ENCODE data around the gene ARSB.

The ARSB gene

DNA sequence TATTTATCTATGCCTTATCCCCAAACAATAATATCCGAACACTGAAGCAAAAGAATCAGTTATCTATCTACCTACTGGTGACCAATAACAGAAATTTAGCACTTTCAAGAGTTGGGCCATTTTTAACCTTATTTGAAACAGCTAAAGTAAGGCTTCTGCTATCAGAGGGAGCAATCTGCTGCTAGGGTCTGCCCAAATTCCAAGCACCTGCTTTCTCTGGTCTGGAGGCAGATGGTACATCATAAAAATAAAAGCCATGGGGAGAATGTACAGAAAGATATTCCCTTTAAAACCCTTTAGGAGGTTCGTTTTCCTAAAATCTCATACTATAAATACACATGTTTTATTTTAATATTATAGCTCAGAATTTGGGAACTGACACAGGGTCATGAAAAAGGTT is 37.7 kb upstream of the ARSB start:
- Histone ChIP-seq H3K18ac (ENCODE audit: low read depth in 1 of 2, low read length in 2 of 2) (no peak overlapping the region), H2AFZ (ENCODE audit: low read depth, low read length) (no peak overlapping the region), H3K4ac (ENCODE audit: low read depth in 1 of 2, low read length in 2 of 2) (no peak overlapping the region), H3K23ac (ENCODE audit: low read length in 2 of 2) (no peak overlapping the region), H3K9ac (ENCODE audit: low read length) (no peak overlapping the region), H2BK5ac (ENCODE audit: low read depth, low read length, poor library complexity, severe bottlenecking) (no peak overlapping the region), H3K4me1 (ENCODE audit: control insufficient read depth, insufficient read depth, low read depth, low read length) (peaks cover 3% of the 10 kb centered on the region), H3K9me3 (ENCODE audit: control insufficient read depth, low read length) (no peaks in the 10 kb centered on the region), H3K27me3 (ENCODE audit: control insufficient read depth in 1 of 2, insufficient read depth in 1 of 2, low read length in 2 of 2) (peaks cover 0 to 3% of the 10 kb centered on the region in 2 experiments), H2BK120ac (ENCODE audit: low read depth, low read length) (no peak overlapping the region), H3K27ac (ENCODE audit: low read length, poor library complexity, severe bottlenecking) (no peak overlapping the region), H3K14ac (ENCODE audit: low read length in 2 of 2) (no peak overlapping the region), H3K4me2 (ENCODE audit: low read length, poor library complexity, severe bottlenecking) (no peak overlapping the region), H3K4me3 (ENCODE audit: insufficient read depth in 1 of 2, low read depth in 1 of 2, low read length in 2 of 2) (no peak overlapping the region), H2BK15ac (ENCODE audit: low read depth, poor library complexity, severe bottlenecking) (no peak overlapping the region), H3K79me1 (replicated peaks; ENCODE audit: low read length, poor library complexity, severe bottlenecking) (no peaks in the 10 kb centered on the region), H2BK12ac (ENCODE audit: low read length in 2 of 2) (no peak overlapping the region), H3K36me3 (ENCODE audit: control insufficient read depth in 1 of 2, insufficient read depth in 2 of 2, low read depth in 1 of 2, low read length in 2 of 2) (no peaks in the 10 kb centered on the region), H2AK5ac (ENCODE audit: low read length, severe bottlenecking) (no peak overlapping the region), H4K8ac (ENCODE audit: low read length) (no peak overlapping the region), H4K91ac (ENCODE audit: low read length) (no peak overlapping the region)
- 100% methylated on average over 1 of the region's 2 CpGs for WGBS
- DNase-seq = no peak

- Histone ChIP-seq H3K9me3 (ENCODE audit: control insufficient read depth, low read length) (no peaks in the 10 kb centered on the region), H2AK5ac (ENCODE audit: low read length, severe bottlenecking) (peak overlapping the region; percentile 35), H2BK120ac (ENCODE audit: low read depth, low read length) (no peak overlapping the region), H3K4ac (ENCODE audit: low read depth in 1 of 2, low read length in 2 of 2) (no peak overlapping the region), H3K18ac (ENCODE audit: low read depth in 1 of 2, low read length in 2 of 2) (peak overlapping the region in 1 of 2 experiments; percentile 37), H3K27ac (ENCODE audit: low read length, poor library complexity, severe bottlenecking) (no peak overlapping the region), H2BK5ac (ENCODE audit: low read depth, low read length, poor library complexity, severe bottlenecking) (no peak overlapping the region), H2AFZ (ENCODE audit: low read depth, low read length) (no peak overlapping the region), H3K23ac (ENCODE audit: low read length in 2 of 2) (no peak overlapping the region), H3K79me1 (replicated peaks; ENCODE audit: low read length, poor library complexity, severe bottlenecking) (no peaks in the 10 kb centered on the region), H3K4me3 (ENCODE audit: insufficient read depth in 1 of 2, low read depth in 1 of 2, low read length in 2 of 2) (no peak overlapping the region), H3K4me1 (ENCODE audit: control insufficient read depth, insufficient read depth, low read depth, low read length) (peaks cover 3% of the 10 kb centered on the region), H4K91ac (ENCODE audit: low read length) (no peak overlapping the region), H3K14ac (ENCODE audit: low read length in 2 of 2) (no peak overlapping the region), H3K4me2 (ENCODE audit: low read length, poor library complexity, severe bottlenecking) (no peak overlapping the region), H3K9ac (ENCODE audit: low read length) (peak overlapping the region; percentile 80), H3K36me3 (ENCODE audit: control insufficient read depth in 1 of 2, insufficient read depth in 2 of 2, low read depth in 1 of 2, low read length in 2 of 2) (no peaks in the 10 kb centered on the region), H2BK12ac (ENCODE audit: low read length in 2 of 2) (no peak overlapping the region), H4K8ac (ENCODE audit: low read length) (peak overlapping the region; percentile 52), H3K27me3 (ENCODE audit: control insufficient read depth in 1 of 2, insufficient read depth in 1 of 2, low read length in 2 of 2) (no peaks in the 10 kb centered on the region), H2BK15ac (ENCODE audit: low read depth, poor library complexity, severe bottlenecking) (no peak overlapping the region)
- no peak for DNase-seq
- WGBS = 56% methylated on average over 4 of the region's 4 CpGs
Measured at GRCh38 chr5:79021753-79022152, 36.6 kb upstream of the ARSB start.

DNA sequence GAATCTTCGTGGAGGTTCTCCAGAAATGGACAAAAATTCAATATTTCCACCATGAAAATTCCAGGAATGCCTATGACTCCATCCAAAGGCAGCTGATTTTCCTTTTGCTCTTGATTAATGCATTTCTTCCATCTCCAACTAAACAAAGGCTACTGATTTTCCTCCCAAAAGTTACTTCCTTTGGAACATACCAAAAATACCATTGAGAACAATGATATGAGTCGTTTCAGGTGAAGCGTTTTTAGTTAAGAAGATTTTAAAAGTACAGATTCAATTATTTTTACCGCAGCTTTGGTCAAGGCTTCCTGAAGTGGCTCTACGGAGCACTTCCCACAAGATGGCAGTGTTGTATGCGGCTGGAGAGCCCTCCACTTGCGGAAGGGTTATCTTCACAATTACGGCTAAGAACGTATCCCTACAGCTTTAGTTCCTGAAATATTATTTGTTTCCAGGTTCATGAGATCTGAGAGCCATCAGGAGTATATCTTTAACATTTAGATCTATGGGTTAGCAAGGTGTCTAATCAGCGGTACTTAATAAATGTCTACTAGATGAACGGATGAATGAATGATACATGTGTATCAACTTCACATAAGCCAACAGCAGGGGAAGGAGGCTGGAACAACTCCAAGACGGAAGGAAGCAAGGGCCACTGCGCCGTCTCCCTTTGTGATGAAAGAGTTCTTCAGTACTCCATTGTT is 35.9 kb upstream of the ARSB start:
- H3K23ac ChIP-seq (ENCODE audit: low read length in 2 of 2) = no peak overlapping the region
- peak overlapping the region; percentile 80 for H3K9ac ChIP-seq (ENCODE audit: low read length)
- no peak overlapping the region for H3K14ac ChIP-seq (ENCODE audit: low read length in 2 of 2)
- no peak overlapping the region for H2BK12ac ChIP-seq (ENCODE audit: low read length in 2 of 2)
- H3K27ac ChIP-seq (ENCODE audit: low read length, poor library complexity, severe bottlenecking) = peak overlapping the region; percentile 53
- H2AK5ac ChIP-seq (ENCODE audit: low read length, severe bottlenecking) = no peak overlapping the region
- H2AFZ ChIP-seq (ENCODE audit: low read depth, low read length) = no peak overlapping the region
- H2BK5ac ChIP-seq (ENCODE audit: low read depth, low read length, poor library complexity, severe bottlenecking) = no peak overlapping the region
- H3K18ac ChIP-seq (ENCODE audit: low read depth in 1 of 2, low read length in 2 of 2) = no peak overlapping the region
- no peak overlapping the region for H2BK15ac ChIP-seq (ENCODE audit: low read depth, poor library complexity, severe bottlenecking)
- no peaks in the 10 kb centered on the region for H3K79me1 ChIP-seq (replicated peaks; ENCODE audit: low read length, poor library complexity, severe bottlenecking)
- no peaks in the 10 kb centered on the region for H3K36me3 ChIP-seq (ENCODE audit: control insufficient read depth in 1 of 2, insufficient read depth in 2 of 2, low read depth in 1 of 2, low read length in 2 of 2)
- H3K4me1 ChIP-seq (ENCODE audit: control insufficient read depth, insufficient read depth, low read depth, low read length) = peaks cover 3% of the 10 kb centered on the region
- WGBS = 34% methylated on average over 13 of the region's 14 CpGs
- H3K27me3 ChIP-seq (ENCODE audit: control insufficient read depth in 1 of 2, insufficient read depth in 1 of 2, low read length in 2 of 2) = no peaks in the 10 kb centered on the region
- H2BK120ac ChIP-seq (ENCODE audit: low read depth, low read length) = no peak overlapping the region
- no peak overlapping the region for H3K4ac ChIP-seq (ENCODE audit: low read depth in 1 of 2, low read length in 2 of 2)
- H3K9me3 ChIP-seq (ENCODE audit: control insufficient read depth, low read length) = no peaks in the 10 kb centered on the region
- no peak overlapping the region for H4K91ac ChIP-seq (ENCODE audit: low read length)
- no peak overlapping the region for H4K8ac ChIP-seq (ENCODE audit: low read length)
- H3K4me3 ChIP-seq (ENCODE audit: insufficient read depth in 1 of 2, low read depth in 1 of 2, low read length in 2 of 2) = peak overlapping the region in 1 of 2 experiments; percentile 55
- DNase-seq = peak; percentile 65
- H3K4me2 ChIP-seq (ENCODE audit: low read length, poor library complexity, severe bottlenecking) = no peak overlapping the region

DNA sequence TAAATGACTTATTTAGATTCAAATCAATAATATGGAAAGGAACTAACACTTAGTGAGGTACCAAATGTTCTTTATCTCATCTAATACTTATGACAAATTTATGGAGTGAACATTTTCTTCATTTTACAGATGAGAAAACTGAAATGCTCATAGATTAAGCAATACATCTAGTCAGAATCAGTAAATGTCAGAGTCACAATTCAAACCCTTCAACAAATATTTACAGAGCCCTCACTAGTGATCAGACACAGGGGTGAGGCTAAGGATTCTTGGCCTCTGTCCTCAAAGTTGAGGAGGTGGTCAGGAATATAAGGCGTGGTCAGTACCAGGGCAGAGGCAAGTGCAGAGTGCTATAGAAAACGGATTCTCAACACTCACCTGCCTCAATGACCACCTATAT is 29.5 kb upstream of the ARSB start:
- Histone ChIP-seq H2BK15ac (ENCODE audit: low read depth, poor library complexity, severe bottlenecking) (no peak overlapping the region), H3K9me3 (ENCODE audit: control insufficient read depth, low read length) (peaks cover 4% of the 10 kb centered on the region), H3K4me2 (ENCODE audit: low read length, poor library complexity, severe bottlenecking) (no peak overlapping the region), H3K14ac (ENCODE audit: low read length in 2 of 2) (no peak overlapping the region), H3K27me3 (ENCODE audit: control insufficient read depth in 1 of 2, insufficient read depth in 1 of 2, low read length in 2 of 2) (no peaks in the 10 kb centered on the region), H3K9ac (ENCODE audit: low read length) (no peak overlapping the region), H3K4me1 (ENCODE audit: control insufficient read depth, insufficient read depth, low read depth, low read length) (no peaks in the 10 kb centered on the region), H3K36me3 (ENCODE audit: control insufficient read depth in 1 of 2, insufficient read depth in 2 of 2, low read depth in 1 of 2, low read length in 2 of 2) (no peaks in the 10 kb centered on the region), H3K23ac (ENCODE audit: low read length in 2 of 2) (no peak overlapping the region), H3K4ac (ENCODE audit: low read depth in 1 of 2, low read length in 2 of 2) (no peak overlapping the region), H2AK5ac (ENCODE audit: low read length, severe bottlenecking) (no peak overlapping the region), H4K91ac (ENCODE audit: low read length) (no peak overlapping the region), H3K4me3 (ENCODE audit: insufficient read depth in 1 of 2, low read depth in 1 of 2, low read length in 2 of 2) (no peak overlapping the region), H2BK120ac (ENCODE audit: low read depth, low read length) (no peak overlapping the region), H2BK12ac (ENCODE audit: low read length in 2 of 2) (no peak overlapping the region), H2BK5ac (ENCODE audit: low read depth, low read length, poor library complexity, severe bottlenecking) (no peak overlapping the region), H2AFZ (ENCODE audit: low read depth, low read length) (no peak overlapping the region), H4K8ac (ENCODE audit: low read length) (no peak overlapping the region), H3K79me1 (replicated peaks; ENCODE audit: low read length, poor library complexity, severe bottlenecking) (no peaks in the 10 kb centered on the region), H3K27ac (ENCODE audit: low read length, poor library complexity, severe bottlenecking) (no peak overlapping the region), H3K18ac (ENCODE audit: low read depth in 1 of 2, low read length in 2 of 2) (no peak overlapping the region)
- no peak for DNase-seq
- 80% methylated on average over 2 of the region's 2 CpGs for WGBS
